Motor neuron (in vitro differentiated cells): ENCODE data around the gene RGL3. TPM values are rescaled to one million over a fixed set of nuclear protein-coding genes. Genes with fewer than 3 reads are reported as not detected.
"Not testable (repeated sequence)": the region's sequence is repeated elsewhere in the genome, so short reads cannot be mapped to it uniquely, and the experiment has no call there.

Source experiments
- ATAC-seq, 8 experiments: fragments of 200-7000 bp; cut with Tn5 transposase; replicated peaks in 6 of 8; 2 replicates each; pipeline ENCODE4 v1.8.0; 2021; ENCODE audit warnings: mild to moderate bottlenecking in 8 of 8, moderate library complexity in 8 of 8
- H3K27ac ChIP-seq, 2 donors: fragments of 250-450 bp; sonication (Bioruptor Pico); 2 replicates each; pipeline ENCODE4 v1.9.0; 2021; ENCODE audit warnings: antibody characterized with exemption in 2 of 2, mild to moderate bottlenecking in 2 of 2, moderate library complexity in 1 of 2
- H3K4me1 ChIP-seq, 2 donors: fragments of 250-450 bp; sonication (Bioruptor Pico); replicated peaks in 1 of 2; 2 replicates each; pipeline ENCODE4 v1.6.1; 2021; ENCODE audit warnings: antibody characterized with exemption in 2 of 2, mild to moderate bottlenecking in 2 of 2, moderate library complexity in 1 of 2
- H3K4me3 ChIP-seq, 5 donors: fragments of 250-450 bp; sonication (Bioruptor Pico); 2 replicates each; pipeline ENCODE4 v1.9.0; 2021; ENCODE audit warnings: antibody characterized with exemption in 5 of 5, mild to moderate bottlenecking in 5 of 5, moderate library complexity in 4 of 5
- WGBS, 10 experiments: fragments of 450-650 bp; shearing (Covaris generic); methylation state at CpG; one replicate each; pipeline ENCODE4 v1.0.0; 2022; 5-methylcytosine and 5-hydroxymethylcytosine counted together
- in situ Hi-C, 9 experiments: fragments of 400-800 bp; cut with MboI; loops; one replicate each; pipeline ENCODE4 v1.15.0; 2021; ENCODE audit warnings: low sequenced_read_pairs in 9 of 9, low pct_unique_long_range_greater_than_20kb in 2 of 9; ENCODE audit not compliant: unreplicated experiment in 9 of 9
- total RNA-seq, 8 experiments: library from RNA; unstranded; fragments of 300-600 nt; gene quantifications; 2 replicates each; pipeline versions ENCODE4 v1.2.3 to v1.2.4, GENCODE V29; 2022

The RGL3 gene
- total RNA-seq, 8 experiments from 2014 or later = 0.60 to 3.1 (median 1.2) TPM

GRCh38 chr19:11382898-11383705 is 36.0 kb downstream of the RGL3 start:
- Histone ChIP-seq H3K27ac (peak overlapping the region in 1 of 2 donors; percentile 84), H3K4me1 (peaks cover 7 to 9% of the 10 kb centered on the region in 2 donors), H3K4me3 (peak overlapping the region; percentile 4 to 44 (median 40))
- in situ Hi-C loops = no loop called here
- 0 to 11% (median 5%) methylated on average over 3 to 11 of the region's 65 CpGs; no CpG with 5 or more reads in 6 of the 10 experiments for WGBS, 10 experiments
- ATAC-seq = peak in 6 of 8 experiments; percentile 0 to 13 (median 3)

GRCh38 chr19:11380653-11381537 is 38.2 kb downstream of the RGL3 start:
- H3K4me1 ChIP-seq = peaks cover 9% of the 10 kb centered on the region in 2 donors
- in situ Hi-C loops = no loop called here
- 0 to 11% (median 7%) methylated on average over 2 to 11 of the region's 54 CpGs; no CpG with 5 or more reads in 5 of the 10 experiments for WGBS, 10 experiments
- H3K4me3 ChIP-seq = peak overlapping the region; percentile 33 to 51 (median 42)
- peak; percentile 72 to 87 (median 80) for ATAC-seq
- peak overlapping the region; percentile 74 to 84 for H3K27ac ChIP-seq

GRCh38 chr19:11379857-11380350 is 39.2 kb downstream of the RGL3 start:
- Histone ChIP-seq H3K4me1 (peaks cover 14 to 15% of the 10 kb centered on the region in 2 donors), H3K4me3 (peak overlapping the region in 1 of 5 donors; percentile 42), H3K27ac (no peak overlapping the region)
- ATAC-seq = no peak
- in situ Hi-C loops = no loop called here
- WGBS, 10 experiments = 67 to 100% (median 99%) methylated on average over 1 to 4 of the region's 7 CpGs; no CpG with 5 or more reads in 4 of the 10 experiments

- 60 to 100% (median 90%) methylated on average over 1 to 10 of the region's 14 CpGs; no CpG with 5 or more reads in 1 of the 10 experiments for WGBS, 10 experiments
- peaks cover 14% of the 10 kb centered on the region in 2 donors for H3K4me1 ChIP-seq
- H3K4me3 ChIP-seq, in situ Hi-C loops, ATAC-seq, H3K27ac ChIP-seq: not testable (repeated sequence)
These were observed 39.8 kb downstream of the RGL3 start for GRCh38 chr19:11379269-11379845.

GRCh38 chr19:11378319-11379189 is 40.6 kb downstream of the RGL3 start:
- WGBS, 10 experiments = no CpG with 5 or more reads among the region's 8 CpGs
- ATAC-seq = no peak
- peaks cover 8 to 14% of the 10 kb centered on the region in 2 donors for H3K4me1 ChIP-seq
- in situ Hi-C loops = no loop called here
- no peak overlapping the region for H3K27ac ChIP-seq
- no peak overlapping the region for H3K4me3 ChIP-seq

GRCh38 chr19:11377756-11378155 is 41.4 kb downstream of the RGL3 start:
- 57 to 100% (median 73%) methylated on average over 1 to 2 of the region's 3 CpGs; no CpG with 5 or more reads in 4 of the 10 experiments for WGBS, 10 experiments
- no peak for ATAC-seq
- Histone ChIP-seq H3K4me1 (peaks cover 15 to 16% of the 10 kb centered on the region in 2 donors), H3K4me3 (no peak overlapping the region), H3K27ac (no peak overlapping the region)
- in situ Hi-C loops = no loop called here

- ATAC-seq = no peak
- in situ Hi-C loops = no loop called here
- Histone ChIP-seq H3K4me1 (peaks cover 15 to 17% of the 10 kb centered on the region in 2 donors), H3K27ac (no peak overlapping the region), H3K4me3 (no peak overlapping the region)
These were observed 41.9 kb downstream of the RGL3 start for GRCh38 chr19:11377237-11377636.

- in situ Hi-C loops = no loop called here
- H3K4me3 ChIP-seq = peak overlapping the region; percentile 31 to 76 (median 57)
- H3K27ac ChIP-seq = peak overlapping the region; percentile 57 to 66
- peaks cover 15 to 17% of the 10 kb centered on the region in 2 donors for H3K4me1 ChIP-seq
- WGBS, 10 experiments = 0 to 43% (median 22%) methylated on average over 3 to 14 of the region's 27 CpGs; no CpG with 5 or more reads in 2 of the 10 experiments
- ATAC-seq = peak in 4 of 8 experiments; percentile 3 to 5 (median 4)
These were observed 43.8 kb downstream of the RGL3 start for GRCh38 chr19:11375143-11375948.

- peak within 1 kb of the TSS; percentile 53 to 76 (median 63) for H3K4me3 ChIP-seq
- in situ Hi-C loops = no loop called here
- WGBS, 10 experiments = 0 to 7% (median 0%) methylated on average over 2 to 20 of the region's 44 CpGs; no CpG with 5 or more reads in 4 of the 10 experiments
- peaks cover 15 to 17% of the 10 kb centered on the region in 2 donors for H3K4me1 ChIP-seq
- H3K27ac ChIP-seq = peak within 1 kb of the TSS; percentile 97 to 98
- peak; percentile 89 to 95 (median 90) for ATAC-seq
These were observed 44.5 kb downstream of the RGL3 start, which contains the start of gene SWSAP1 for GRCh38 chr19:11374433-11375142. TSS of gene SWSAP1 (plus strand) at chr19:11374666. CDS start at chr19:11374681, 15 bp downstream.

- Histone ChIP-seq H3K27ac (peak overlapping the region; percentile 97 to 98), H3K4me3 (peak overlapping the region; percentile 53 to 76 (median 63)), H3K4me1 (peaks cover 15 to 17% of the 10 kb centered on the region in 2 donors)
- 0 to 60% (median 22%) methylated on average over 1 to 10 of the region's 11 CpGs; no CpG with 5 or more reads in 3 of the 10 experiments for WGBS, 10 experiments
- in situ Hi-C loops = no loop called here
- ATAC-seq = no peak
These were observed 45.2 kb downstream of the RGL3 start for GRCh38 chr19:11373885-11374432.
